ENCODE results near the gene ALPK3.

DNA sequence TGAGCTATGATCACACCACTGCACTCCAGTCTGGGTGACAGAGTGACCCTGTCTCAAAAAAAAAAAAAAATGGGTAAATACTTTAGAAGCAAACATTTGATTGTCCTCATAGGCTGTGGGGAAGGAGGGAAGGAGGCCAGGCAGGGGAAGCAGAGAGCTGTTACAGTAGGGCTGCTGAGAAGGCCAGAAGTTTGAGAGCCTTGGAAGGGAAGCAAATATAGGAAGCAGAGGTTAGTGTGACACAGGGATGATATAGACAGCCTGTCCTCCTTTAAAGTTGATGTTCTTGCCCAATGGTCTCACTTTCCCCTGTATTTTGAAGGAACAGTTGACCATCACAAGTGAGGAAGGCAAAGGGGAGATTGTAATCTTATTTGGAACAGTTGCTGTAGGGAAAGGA, 5.3 kb upstream of the ALPK3 start:
- no peak for TF ChIP-seq CTCF (IDR thresholded peaks at IDR 0.05; ENCODE audit: low read depth, low read length)
- TF ChIP-seq EZH2phosphoT487 (IDR thresholded peaks at IDR 0.05; ENCODE audit: low read depth): no peak
